Neuronal stem cell (in vitro differentiated cells): ENCODE data around the gene BCL2.
A peak's percentile ranks its signal among the peaks of the same experiment; 100 is the strongest.

ENCODE experiments used
- DNase-seq: peaks from one replicate; pipeline ENCODE4 v3.0.0-alpha.2; 2013; ENCODE audit warnings: low spot score
- H2AFZ ChIP-seq: one replicate; pipeline ENCODE4 v1.6.1; 2013; ENCODE audit warnings: mild to moderate bottlenecking, low read length, inconsistent platforms
- H2AK5ac ChIP-seq: 2 replicates; pipeline ENCODE4 v1.6.1; 2013; ENCODE audit warnings: low read depth, mild to moderate bottlenecking, inconsistent platforms, low read length, moderate library complexity, mixed read lengths
- H2BK120ac ChIP-seq: 2 replicates; pipeline ENCODE4 v1.6.1; 2013; ENCODE audit warnings: low read depth, mild to moderate bottlenecking, inconsistent platforms, low read length, moderate library complexity, mixed read lengths
- H2BK12ac ChIP-seq: one replicate; pipeline ENCODE4 v1.6.1; 2013; ENCODE audit warnings: low read length, inconsistent platforms
- H2BK15ac ChIP-seq: 2 replicates; pipeline ENCODE4 v1.6.1; 2013; ENCODE audit warnings: mild to moderate bottlenecking, low read length, inconsistent platforms, mixed read lengths
- H2BK5ac ChIP-seq: one replicate; pipeline ENCODE4 v1.6.1; 2013; ENCODE audit warnings: inconsistent platforms, mild to moderate bottlenecking, low read length, moderate library complexity
- H3K14ac ChIP-seq: one replicate; pipeline ENCODE4 v1.6.1; 2013; ENCODE audit warnings: low read length, inconsistent platforms
- H3K18ac ChIP-seq: 2 replicates; pipeline ENCODE4 v1.6.1; 2013; ENCODE audit warnings: low read length, inconsistent platforms
- H3K23ac ChIP-seq: 2 replicates; pipeline ENCODE4 v1.6.1; 2013; ENCODE audit warnings: low read depth, mild to moderate bottlenecking, mixed read lengths, low read length, inconsistent platforms; ENCODE audit not compliant: poor library complexity
- H3K27ac ChIP-seq: replicated peaks from 3 replicates; pipeline ENCODE4 v1.5.1; 2013; ENCODE audit warnings: low read length, inconsistent platforms
- H3K27me3 ChIP-seq, 3 experiments: 2 replicates each; pipeline ENCODE4 v1.6.1; 2013; ENCODE audit warnings: low read length in 3 of 3, mild to moderate bottlenecking in 2 of 3, inconsistent platforms in 1 of 3, low read depth in 1 of 3, mixed read lengths in 1 of 3, moderate library complexity in 1 of 3; ENCODE audit not compliant: control insufficient read depth in 3 of 3, insufficient read depth in 3 of 3
- H3K36me3 ChIP-seq, 2 donors: replicated peaks in 1 of 2; 2 replicates each; pipeline ENCODE4 v1.6.1; 2013; ENCODE audit warnings: low read length in 2 of 2; ENCODE audit not compliant: control insufficient read depth in 2 of 2, insufficient read depth in 2 of 2
- H3K4ac ChIP-seq: 2 replicates; pipeline ENCODE4 v1.6.1; 2013; ENCODE audit warnings: inconsistent platforms, mild to moderate bottlenecking, low read length, moderate library complexity
- H3K4me1 ChIP-seq, 2 donors: 1 replicate in 1 of 2; 2 replicates in 1 of 2; pipeline ENCODE4 v1.6.1; 2013; ENCODE audit warnings: low read length in 2 of 2, low read depth in 1 of 2; ENCODE audit not compliant: control insufficient read depth in 2 of 2, insufficient read depth in 1 of 2
- H3K4me2 ChIP-seq: one replicate; pipeline ENCODE4 v1.6.1; 2013; ENCODE audit warnings: mild to moderate bottlenecking, low read length, inconsistent platforms; ENCODE audit not compliant: insufficient read depth, poor library complexity, severe bottlenecking
- H3K4me3 ChIP-seq, 2 donors: 2 replicates each; pipeline ENCODE4 v1.5.1; 2013; ENCODE audit warnings: low read length in 2 of 2, mild to moderate bottlenecking in 2 of 2, inconsistent platforms in 1 of 2, moderate library complexity in 1 of 2
- H3K79me1 ChIP-seq: one replicate; pipeline ENCODE4 v1.6.1; 2013; ENCODE audit warnings: low read depth, mild to moderate bottlenecking, inconsistent platforms, low read length, moderate library complexity
- H3K9ac ChIP-seq: one replicate; pipeline ENCODE4 v1.6.1; 2013; ENCODE audit warnings: mild to moderate bottlenecking, low read depth, low read length, inconsistent platforms; ENCODE audit not compliant: poor library complexity
- H3K9me3 ChIP-seq, 2 donors: replicated peaks in 1 of 2; 2 replicates each; pipeline versions ENCODE3 to v1.6.1; 2013; ENCODE audit warnings: low read length in 2 of 2, mild to moderate bottlenecking in 2 of 2, inconsistent platforms in 1 of 2, low read depth in 1 of 2, mixed read lengths in 1 of 2, moderate library complexity in 1 of 2; ENCODE audit not compliant: control insufficient read depth in 2 of 2, insufficient read depth in 1 of 2
- H4K8ac ChIP-seq: one replicate; pipeline ENCODE4 v1.6.1; 2013; ENCODE audit warnings: low read depth, mild to moderate bottlenecking, inconsistent platforms, low read length, moderate library complexity
- H4K91ac ChIP-seq: one replicate; pipeline ENCODE4 v1.6.1; 2013; ENCODE audit warnings: low read length, low read depth, mild to moderate bottlenecking, inconsistent platforms; ENCODE audit not compliant: poor library complexity
- WGBS, 2 donors: extraction: QIAGEN DNeasy Blood & Tissue Kit; methylation state at CpG; one replicate each; pipeline ENCODE4 v1.1.7; 2013; ENCODE audit warnings: missing lambda C conversion rate in 2 of 2, mixed read lengths in 1 of 2; ENCODE audit not compliant: insufficient read length in 2 of 2, insufficient replicate concordance in 1 of 2; ENCODE audit errors: extremely low coverage in 2 of 2; 5-methylcytosine and 5-hydroxymethylcytosine counted together

Gene BCL2

DNA sequence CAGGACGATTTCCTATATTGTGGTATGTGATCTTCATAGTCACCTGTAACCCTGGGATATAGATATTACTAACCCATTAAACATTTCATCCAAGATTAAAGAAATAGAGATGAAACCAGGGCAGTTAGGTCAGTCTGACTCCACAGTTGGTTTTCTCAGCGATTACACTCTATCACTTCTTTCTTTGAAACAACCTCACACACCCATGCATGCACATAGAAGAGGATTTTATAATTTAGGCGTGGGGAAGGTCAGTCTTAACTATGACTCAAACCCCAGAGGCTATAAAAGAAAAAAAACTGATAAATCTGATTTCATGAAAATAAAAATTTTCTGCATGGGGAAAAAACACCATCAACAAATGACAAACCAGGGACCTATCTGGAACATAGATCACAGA lies 54.2 kb downstream of the BCL2 start:
- H2BK15ac ChIP-seq = no peak overlapping the region
- no peak overlapping the region for H2BK5ac ChIP-seq
- H3K23ac ChIP-seq = no peak overlapping the region
- H2AFZ ChIP-seq = no peak overlapping the region
- H3K4ac ChIP-seq = no peak overlapping the region
- H3K79me1 ChIP-seq = no peaks in the 10 kb centered on the region
- no peak overlapping the region for H3K27ac ChIP-seq
- DNase-seq = no peak
- H4K91ac ChIP-seq = no peak overlapping the region
- H3K9ac ChIP-seq = no peak overlapping the region
- no peak overlapping the region for H3K4me3 ChIP-seq
- H3K18ac ChIP-seq = no peak overlapping the region
- H2AK5ac ChIP-seq = no peak overlapping the region
- H3K14ac ChIP-seq = no peak overlapping the region
- peaks cover 0 to 4% of the 10 kb centered on the region in 2 donors for H3K9me3 ChIP-seq
- WGBS, 2 donors = no CpG with 5 or more reads among the region's 3 CpGs
- no peaks in the 10 kb centered on the region for H3K27me3 ChIP-seq
- H3K4me2 ChIP-seq = no peak overlapping the region
- H2BK12ac ChIP-seq = no peak overlapping the region
- no peak overlapping the region for H4K8ac ChIP-seq
- no peak overlapping the region for H2BK120ac ChIP-seq
- no peaks in the 10 kb centered on the region for H3K36me3 ChIP-seq
- peaks cover 7 to 13% of the 10 kb centered on the region in 2 donors for H3K4me1 ChIP-seq

DNA sequence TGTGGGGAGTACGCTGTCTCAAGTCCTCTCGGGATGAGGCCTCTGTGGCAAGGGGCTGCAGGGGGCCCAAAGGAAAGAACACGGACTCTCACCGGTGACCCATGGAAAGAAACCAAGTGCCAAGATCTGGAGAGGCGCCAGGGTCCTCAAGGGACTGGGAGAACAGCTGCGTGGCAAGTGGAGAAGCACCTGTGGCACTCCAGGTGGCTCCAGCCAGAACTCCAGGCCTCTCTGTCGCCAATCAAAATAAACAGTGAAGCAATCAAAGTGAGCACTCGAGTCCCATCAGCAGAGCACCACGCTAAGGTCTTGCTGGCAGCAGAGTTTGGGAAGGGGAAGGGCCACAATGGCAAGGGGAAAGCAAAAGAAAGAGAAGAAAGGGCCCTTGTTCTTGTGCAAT lies 54.7 kb downstream of the BCL2 start:
- H3K27ac ChIP-seq = no peak overlapping the region
- H2AK5ac ChIP-seq = no peak overlapping the region
- no peak overlapping the region for H3K14ac ChIP-seq
- no peak overlapping the region for H4K91ac ChIP-seq
- no peak overlapping the region for H2BK15ac ChIP-seq
- H3K9me3 ChIP-seq = peaks cover 0 to 4% of the 10 kb centered on the region in 2 donors
- H3K4ac ChIP-seq = no peak overlapping the region
- no peak overlapping the region for H3K23ac ChIP-seq
- no peak overlapping the region for H2BK5ac ChIP-seq
- DNase-seq = no peak
- H3K27me3 ChIP-seq = no peaks in the 10 kb centered on the region
- H2BK12ac ChIP-seq = no peak overlapping the region
- no peaks in the 10 kb centered on the region for H3K79me1 ChIP-seq
- H3K4me3 ChIP-seq = no peak overlapping the region
- H2AFZ ChIP-seq = no peak overlapping the region
- no CpG with 5 or more reads among the region's 9 CpGs for WGBS, 2 donors
- no peak overlapping the region for H3K4me2 ChIP-seq
- no peak overlapping the region for H2BK120ac ChIP-seq
- no peak overlapping the region for H3K9ac ChIP-seq
- H3K36me3 ChIP-seq = no peaks in the 10 kb centered on the region
- H3K18ac ChIP-seq = peak overlapping the region; percentile 1
- no peak overlapping the region for H4K8ac ChIP-seq
- H3K4me1 ChIP-seq = peaks cover 8 to 13% of the 10 kb centered on the region in 2 donors

DNA sequence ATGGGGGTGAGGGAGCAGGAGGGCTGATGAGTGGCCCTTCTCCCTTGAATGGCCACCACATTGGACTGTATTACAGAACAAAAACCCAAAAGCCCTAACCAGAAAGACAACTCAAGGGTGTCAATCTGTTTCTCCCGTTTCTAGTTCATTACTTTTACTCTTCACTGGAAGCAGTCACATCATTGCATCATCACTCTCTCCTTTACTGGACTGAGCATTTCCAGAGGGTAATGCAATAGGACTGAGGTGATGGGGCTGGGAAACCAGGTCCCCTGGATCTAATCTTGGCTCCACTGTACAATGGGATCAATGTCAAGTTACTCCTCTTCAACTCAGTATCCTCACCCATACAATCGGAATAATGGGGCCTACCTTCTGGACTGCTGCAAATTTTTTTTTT lies 56.1 kb downstream of the BCL2 start:
- Histone ChIP-seq H3K9me3 (peaks cover 0 to 4% of the 10 kb centered on the region in 2 donors), H3K36me3 (no peaks in the 10 kb centered on the region), H3K4me2 (no peak overlapping the region), H3K4me3 (no peak overlapping the region), H3K27ac (no peak overlapping the region), H3K79me1 (no peaks in the 10 kb centered on the region), H3K14ac (no peak overlapping the region), H2AK5ac (no peak overlapping the region), H3K4me1 (peaks cover 12 to 13% of the 10 kb centered on the region in 2 donors), H4K91ac (no peak overlapping the region), H3K23ac (no peak overlapping the region), H3K9ac (no peak overlapping the region), H2BK5ac (no peak overlapping the region), H3K18ac (no peak overlapping the region), H2AFZ (no peak overlapping the region), H2BK120ac (no peak overlapping the region), H2BK15ac (no peak overlapping the region), H4K8ac (no peak overlapping the region), H3K27me3 (no peaks in the 10 kb centered on the region), H2BK12ac (no peak overlapping the region), H3K4ac (no peak overlapping the region)
- DNase-seq = no peak
- no CpG with 5 or more reads among the region's 2 CpGs for WGBS, 2 donors

DNA sequence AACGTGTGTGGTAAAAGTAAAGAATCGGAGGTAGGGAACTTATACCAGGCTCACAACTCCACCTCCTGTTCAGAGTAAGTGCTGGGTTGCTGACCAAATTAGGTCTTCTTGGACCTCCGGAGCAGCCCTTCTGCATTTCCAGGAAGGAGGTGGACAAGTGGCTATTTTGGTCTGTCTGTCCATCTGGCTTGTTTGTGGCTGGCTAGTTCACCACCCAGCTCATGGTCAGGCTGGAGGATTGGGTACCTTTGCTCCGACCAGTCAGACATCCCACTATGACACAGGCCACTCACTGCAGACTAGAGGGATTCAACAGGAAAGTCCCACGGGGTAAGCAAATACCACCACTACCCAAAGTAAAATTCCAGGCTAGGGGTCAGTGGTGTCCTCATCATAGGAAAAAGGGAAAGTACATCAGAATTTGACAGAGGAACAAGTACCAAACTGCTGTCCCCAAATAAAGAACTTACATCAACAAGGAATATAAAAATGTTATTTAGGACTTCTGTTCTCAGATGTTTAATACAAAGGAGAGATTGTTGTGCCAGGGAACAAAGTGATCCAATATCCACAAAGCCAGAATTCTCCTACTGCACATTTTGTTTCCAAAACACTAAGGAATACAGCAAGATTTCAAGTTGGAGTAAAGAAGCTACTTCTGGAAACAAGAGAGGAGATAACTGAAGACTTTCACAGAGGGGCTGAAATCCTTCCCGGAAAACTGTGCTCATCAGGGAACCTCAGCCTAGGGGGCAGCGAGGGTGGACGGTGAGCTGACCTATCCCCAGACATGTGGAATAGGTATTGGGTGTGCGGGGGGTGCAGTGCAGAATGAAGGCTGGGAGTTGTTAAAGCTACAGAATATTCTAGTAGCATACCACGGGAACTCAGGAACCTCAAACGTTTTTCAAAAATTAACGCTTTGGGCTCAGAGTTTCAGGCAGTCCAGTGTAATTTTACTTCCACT lies 56.9 kb downstream of the BCL2 start:
- Histone ChIP-seq H3K9me3 (peaks cover 0 to 4% of the 10 kb centered on the region in 2 donors), H3K36me3 (no peaks in the 10 kb centered on the region), H3K27me3 (no peaks in the 10 kb centered on the region), H3K9ac (no peak overlapping the region), H3K4me1 (peaks cover 7 to 11% of the 10 kb centered on the region in 2 donors), H2BK15ac (no peak overlapping the region), H2BK5ac (no peak overlapping the region), H4K91ac (no peak overlapping the region), H2AK5ac (no peak overlapping the region), H3K4me2 (no peak overlapping the region), H3K27ac (no peak overlapping the region), H4K8ac (no peak overlapping the region), H2AFZ (no peak overlapping the region), H2BK120ac (no peak overlapping the region), H3K4ac (no peak overlapping the region), H3K23ac (no peak overlapping the region), H3K18ac (peak overlapping the region; percentile 60), H3K79me1 (no peaks in the 10 kb centered on the region), H3K14ac (no peak overlapping the region), H3K4me3 (no peak overlapping the region), H2BK12ac (no peak overlapping the region)
- WGBS, 2 donors = no CpG with 5 or more reads among the region's 12 CpGs
- no peak for DNase-seq
